NCI-H446 (cell line): ENCODE data around the gene SUN2.

ENCODE experiments used
- DNase-seq, 2 experiments: peaks; one replicate each; lab custom pipeline; 2025; lab: John Stamatoyannopoulos, UW

The SUN2 gene

DNA sequence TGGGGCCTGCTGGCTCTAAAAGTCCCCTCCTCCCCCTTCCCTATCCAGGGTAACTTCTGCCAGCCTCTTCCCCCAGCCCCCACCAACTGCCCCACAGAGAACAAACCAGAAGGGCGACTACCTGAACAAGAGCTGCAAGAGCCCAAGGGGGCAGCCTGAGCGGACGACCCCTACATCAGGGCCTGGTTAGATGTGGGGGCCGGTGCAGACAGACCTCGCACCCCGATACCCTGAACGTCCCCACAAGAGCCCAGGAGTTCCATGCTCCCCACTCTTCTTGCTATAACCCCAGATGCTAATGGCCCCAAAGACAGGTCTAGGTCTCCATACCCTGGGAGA lies 20.7 kb downstream of the SUN2 start:
- DNase-seq = no peak

DNA sequence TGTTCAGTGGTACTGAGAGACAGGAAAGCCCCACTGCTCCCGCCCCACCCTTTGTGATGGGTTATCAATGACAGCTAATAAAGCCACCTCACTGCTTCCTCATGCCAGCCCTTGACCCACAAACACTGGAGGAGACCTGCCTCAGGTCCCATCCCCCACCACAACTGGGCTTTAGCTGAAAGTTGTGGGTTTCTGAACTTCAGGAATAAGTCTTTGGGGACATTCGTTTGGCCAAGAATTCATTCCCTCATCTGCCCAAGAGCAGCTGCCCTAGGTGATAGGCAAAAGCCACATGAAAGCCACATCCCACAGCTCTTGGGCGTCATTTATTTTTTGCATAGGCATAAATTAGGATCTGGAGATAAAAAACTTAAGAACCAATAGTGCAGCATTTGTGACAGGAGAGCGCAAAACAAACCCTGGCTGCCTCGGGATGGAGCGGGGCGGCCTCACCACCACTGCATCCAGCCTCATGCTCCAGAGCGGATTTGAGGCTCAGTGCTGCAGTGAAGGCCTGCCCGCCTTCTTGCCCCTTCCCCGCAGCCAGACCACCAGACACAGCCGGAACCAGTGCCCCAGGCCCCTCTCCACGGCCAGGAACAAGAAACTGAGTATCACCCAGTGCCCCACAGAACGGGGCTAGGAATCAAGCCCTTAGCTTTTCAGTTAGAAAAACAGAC lies 21.2 kb downstream of the SUN2 start:
- DNase-seq = no peak

DNA sequence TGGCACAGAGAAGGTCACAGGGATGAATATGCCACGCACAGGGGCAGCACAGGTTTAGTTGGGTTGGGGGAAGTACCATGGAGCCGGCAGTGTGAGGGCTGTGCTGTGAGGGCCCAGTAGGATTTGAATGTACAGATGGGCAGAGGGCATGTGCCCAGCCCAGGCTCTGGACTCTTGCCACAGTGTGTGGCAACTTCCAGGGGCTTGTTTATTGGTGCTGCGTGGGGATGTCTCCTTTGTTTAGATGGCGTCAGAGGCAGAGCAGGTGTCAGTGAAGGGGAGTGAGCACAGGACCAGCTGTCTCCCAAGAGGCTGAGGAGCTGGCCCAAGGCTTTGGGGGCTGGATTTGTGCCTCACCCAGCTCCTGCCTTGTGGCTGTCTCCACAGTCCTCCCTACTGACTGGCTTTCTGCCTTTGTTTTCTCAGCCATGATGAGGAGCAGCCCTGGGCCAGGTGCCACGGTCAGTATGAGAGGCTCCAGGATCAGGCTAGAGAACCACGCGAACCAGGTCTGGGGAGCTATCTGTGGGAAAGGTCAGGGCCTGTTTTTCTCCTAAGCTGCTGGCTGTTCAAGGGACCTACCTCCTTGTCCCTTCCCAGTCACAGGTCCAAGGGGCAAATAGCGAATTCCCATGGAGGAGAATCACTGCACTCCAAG lies 21.9 kb downstream of the SUN2 start:
- peak; percentile 28 to 85 for DNase-seq

DNA sequence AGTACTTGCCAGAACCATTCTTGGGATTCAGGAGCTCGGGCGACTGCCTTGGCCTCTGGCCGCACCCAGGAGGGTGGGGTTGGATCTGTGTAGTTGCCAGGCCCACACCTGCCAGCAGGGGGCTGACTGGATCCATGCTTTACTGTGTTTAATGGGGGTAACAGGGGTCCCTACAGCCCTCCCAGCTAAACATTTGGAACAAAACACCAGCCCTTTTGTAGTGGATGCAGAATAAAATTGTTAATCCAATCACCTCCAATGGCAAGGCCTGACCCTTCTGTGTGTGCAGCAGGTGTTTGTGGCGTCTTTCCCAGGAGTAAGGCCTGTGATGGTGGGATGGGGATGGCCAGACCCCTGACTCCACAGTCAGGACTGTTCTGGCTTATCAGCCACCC lies 22.5 kb downstream of the SUN2 start:
- peak in 1 of 2 experiments; percentile 39 for DNase-seq

DNA sequence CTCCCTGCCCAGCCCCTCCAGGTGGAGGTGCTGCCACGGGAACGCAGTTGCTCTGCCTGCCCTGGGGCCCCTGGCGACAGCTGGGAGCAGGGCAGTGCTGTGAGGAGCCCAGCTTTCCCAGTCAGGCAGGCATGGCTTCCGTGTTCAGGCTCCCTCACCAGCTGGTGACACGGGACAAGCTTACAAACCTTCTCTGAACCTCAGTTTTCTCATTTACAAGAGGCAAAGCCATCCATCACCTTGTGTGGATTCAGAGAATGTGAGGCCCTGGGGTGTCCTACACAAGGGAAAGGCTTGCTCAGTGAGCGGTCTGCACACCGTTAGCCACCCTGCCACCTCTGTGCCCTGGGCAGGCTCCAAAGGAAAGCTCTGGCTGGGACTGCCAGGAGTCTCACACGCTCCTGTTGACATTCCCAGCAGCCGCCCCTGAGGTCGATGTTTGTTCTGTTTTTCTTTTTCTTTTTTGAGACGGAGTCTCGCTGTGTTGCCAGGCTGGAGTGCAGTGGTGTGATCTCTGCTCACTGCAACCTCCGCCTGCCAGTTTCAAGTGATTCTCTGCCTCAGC lies 23.5 kb downstream of the SUN2 start:
- no peak for DNase-seq

DNA sequence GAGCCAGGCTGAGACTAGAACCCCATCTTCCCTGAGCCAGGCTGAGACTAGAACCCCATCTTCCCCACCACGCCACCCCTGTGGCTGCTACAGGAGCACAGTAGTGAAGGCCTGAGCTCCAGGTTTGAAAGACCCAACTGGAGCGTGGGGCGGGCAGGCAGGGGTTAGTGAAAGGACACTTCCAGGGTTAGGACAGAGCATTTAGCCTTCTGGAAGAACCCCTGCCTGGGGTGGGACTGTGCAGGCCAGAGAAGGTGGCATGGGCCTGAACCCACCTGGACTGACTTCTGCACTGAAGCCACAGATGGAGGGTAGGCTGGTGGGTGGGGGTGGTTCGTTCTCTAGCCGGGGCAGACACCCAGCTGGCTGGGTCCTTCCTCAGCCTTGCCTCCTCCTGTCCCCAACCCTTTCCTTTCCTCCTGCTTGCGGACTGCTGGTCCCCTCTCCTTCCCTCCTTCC lies 24.1 kb downstream of the SUN2 start:
- no peak for DNase-seq

DNA sequence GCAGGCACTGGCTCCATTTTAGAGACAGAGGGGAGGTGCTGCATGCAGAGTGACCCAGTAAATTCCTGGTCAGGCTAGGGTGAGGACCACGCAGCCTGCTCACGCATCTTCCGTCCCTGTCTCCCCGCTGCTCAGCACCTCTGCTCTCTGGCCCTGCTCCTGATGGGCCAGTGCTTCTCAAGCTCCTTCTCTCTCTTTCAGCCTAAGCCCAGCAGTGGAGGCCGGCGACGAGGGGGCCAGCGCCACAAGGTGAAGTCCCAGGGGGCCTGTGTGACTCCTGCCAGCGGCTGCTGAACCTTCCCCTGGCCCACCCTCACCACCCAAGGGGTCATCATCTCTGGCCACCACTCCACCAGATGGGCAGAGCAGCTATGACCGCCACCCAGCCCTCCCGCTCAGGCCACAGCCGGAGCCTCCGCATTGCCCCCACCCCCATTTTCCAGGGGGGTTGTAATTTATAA lies 25.4 kb downstream of the SUN2 start:
- no peak for DNase-seq

DNA sequence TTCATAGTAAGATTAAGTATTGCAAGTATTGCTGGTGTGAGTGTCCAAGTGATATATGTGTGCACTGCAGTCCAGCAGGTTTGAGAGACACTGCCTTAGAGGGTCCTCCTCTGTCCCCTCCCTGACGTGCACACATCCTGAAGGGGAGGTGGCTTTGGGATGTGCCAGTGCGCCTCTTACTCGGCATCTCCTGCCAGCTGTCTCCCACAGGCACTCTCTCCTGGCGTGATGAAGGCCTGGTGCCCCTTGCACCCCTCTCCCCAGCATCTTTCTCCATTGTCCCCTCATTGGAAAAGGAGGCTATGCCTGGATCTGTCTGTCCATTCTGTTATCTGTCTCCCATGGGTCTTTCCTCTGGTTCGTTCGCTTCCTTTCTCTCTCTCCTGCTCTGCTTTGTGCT lies 25.9 kb downstream of the SUN2 start:
- no peak for DNase-seq

DNA sequence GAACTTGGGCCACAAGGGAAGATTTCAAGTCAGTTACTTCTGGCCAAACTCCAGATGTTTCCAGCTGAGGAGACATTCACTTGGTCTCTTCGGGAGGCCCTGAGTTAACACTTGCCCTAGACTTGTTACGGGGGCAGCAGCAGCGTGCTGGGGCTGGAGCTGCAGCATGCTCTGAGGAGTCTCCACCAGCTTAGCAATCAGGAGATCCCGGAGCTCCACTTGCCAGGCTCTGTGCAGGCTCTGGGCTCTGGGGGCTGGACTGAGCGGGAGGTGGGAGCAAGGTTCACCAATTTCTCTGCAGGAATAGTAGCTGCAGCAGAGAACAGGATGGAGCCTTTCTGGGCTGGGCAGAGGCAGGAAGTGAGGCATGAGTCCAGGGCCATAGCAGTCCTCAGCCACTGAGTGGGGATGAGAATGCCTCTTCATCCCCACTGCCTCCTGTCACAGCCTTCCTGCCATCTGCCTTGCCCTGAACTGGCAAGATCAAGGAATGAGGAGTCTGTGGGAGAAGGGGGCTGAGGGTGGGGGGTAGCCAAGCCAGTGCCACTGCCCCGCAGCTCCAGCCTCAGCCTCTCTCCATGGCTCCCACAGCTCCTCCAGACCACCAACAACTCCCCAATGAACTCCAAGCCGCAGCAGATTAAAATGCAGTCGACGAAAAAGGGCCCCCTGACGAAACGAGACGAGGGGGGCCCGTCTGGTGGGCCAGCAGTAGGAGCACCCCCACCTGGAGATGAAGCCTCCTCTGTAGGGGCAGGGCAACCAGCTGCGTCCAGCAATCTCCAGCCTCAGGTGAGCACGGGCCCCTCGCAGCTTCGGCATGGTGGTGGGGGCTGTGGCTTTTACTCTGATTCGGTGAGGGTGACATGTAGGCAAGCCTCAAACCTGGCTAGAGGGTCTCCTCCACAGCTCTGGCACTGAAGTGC lies 26.7 kb downstream of the SUN2 start:
- no peak for DNase-seq

DNA sequence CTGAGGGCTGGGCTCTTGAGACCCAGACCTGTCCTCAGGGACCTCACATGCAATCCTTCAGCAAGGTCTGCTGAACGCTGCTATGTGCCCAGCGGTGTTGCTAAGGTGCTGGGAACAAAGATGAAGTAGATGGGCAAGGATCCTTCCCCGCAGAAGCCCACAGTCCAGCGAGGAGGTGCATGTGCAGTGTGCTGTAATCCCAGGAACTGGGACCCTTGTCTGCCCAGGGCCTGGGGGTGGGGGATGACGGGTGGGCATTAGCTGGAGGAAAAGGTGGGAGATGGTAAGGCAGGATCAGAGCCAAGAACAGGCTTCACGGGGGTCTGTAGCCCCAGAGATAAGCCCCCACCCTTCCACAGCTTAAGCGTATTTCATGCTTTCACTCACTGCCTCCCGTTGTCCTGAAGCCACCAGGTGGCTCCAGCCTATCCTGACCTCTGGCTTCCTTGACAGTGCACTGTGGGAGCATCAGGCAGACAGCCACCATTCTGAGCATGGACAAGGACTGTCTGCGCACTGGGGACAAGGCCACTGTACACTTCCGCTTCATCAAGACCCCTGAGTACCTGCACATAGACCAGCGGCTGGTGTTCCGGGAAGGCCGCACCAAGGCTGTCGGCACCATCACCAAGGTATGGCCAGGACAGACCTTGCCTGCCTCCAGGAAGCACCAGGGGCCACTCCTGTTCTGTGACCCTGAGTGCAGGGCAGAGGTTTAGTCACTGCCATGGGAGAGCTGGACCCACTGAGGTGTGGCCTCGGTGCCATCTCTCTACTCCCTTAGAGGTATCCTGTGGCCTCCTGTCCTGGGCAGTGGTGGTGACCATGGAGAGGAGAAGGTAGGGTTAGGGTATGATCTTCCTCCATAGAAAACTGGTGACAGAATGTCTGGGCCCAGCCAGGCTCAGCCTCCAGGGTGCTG lies 28.0 kb downstream of the SUN2 start:
- DNase-seq = no peak

DNA sequence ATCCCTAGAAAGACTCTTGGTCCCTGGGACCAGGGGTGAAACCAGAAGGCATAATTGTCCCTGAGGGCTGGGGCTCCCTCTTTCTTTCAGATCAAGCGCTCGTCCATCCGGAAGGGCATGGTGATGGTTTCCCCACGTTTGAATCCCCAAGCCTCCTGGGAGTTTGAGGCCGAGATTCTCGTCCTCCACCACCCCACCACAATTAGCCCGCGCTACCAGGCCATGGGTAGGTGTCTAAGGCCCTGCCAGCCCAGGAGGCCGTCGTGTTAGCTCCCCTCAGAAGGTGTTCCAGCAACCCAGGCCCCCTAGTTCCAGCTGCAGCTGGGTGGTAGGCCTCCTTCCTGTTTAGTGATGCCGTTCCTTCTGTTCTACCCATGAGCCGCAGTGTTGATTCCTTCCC lies 28.7 kb downstream of the SUN2 start:
- no peak for DNase-seq

DNA sequence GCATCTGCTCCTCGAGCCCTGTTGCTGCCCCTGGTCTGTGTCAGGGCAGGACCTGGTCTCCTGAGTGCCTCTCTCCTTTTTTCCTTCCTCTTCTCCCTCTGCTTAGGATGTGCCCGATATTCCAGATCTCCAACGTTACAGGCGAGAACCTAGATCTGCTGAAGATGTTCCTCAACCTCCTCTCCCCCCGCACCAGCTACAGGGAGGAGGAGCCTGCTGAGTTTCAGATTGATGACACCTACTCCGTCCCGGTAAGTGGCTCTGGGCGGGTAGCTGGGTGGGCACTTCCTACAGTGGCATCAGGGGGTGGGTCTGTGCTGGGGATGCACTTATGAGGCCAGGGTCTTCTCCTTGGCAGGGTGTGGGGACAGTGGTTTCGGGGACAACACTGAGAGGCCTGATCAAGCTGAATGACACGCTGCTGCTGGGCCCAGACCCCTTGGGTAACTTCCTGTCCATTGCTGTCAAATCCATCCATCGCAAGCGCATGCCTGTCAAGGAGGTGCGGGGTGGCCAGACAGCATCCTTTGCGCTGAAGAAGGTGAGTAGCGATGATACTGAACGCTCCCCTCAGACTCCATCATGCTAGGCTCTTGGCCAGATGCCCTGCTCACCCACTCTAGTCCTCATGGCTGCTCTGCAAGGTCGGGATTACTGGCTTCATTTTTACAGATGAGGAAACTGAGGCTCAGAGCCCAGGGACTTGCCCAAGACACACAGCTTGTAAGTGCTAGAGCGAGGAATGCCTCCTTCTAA lies 29.7 kb downstream of the SUN2 start:
- no peak for DNase-seq

DNA sequence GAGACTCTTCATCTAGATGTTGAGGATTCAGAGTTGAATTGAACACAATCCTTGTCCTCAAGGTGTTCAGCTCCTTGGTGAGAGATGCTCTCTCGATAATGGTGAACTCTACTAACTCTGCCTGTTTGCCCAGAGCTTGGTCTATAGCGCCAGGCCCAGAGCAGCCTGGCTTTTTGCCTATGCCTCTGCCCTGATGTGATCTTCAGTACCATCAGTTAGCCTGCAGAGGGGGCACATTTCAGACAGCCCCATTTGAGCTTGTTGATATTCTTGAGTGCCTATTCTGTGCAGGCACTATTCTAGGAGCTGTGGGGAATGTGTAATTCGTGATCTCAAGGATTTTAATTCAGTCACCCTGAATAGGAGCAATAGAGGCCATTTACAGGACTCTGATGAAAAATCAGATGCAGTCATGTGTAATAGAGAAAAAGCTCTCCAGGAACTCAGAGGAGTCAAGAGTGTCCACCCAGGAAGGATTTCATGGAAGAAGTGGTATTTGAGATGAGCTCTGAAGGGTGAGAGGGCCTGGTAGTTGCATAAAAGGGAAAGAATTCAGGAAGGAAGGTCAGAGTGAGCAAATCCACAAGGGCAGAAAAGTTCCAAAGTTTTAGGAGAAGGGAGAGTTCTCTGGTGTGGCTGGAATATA lies 30.7 kb downstream of the SUN2 start:
- DNase-seq = no peak

DNA sequence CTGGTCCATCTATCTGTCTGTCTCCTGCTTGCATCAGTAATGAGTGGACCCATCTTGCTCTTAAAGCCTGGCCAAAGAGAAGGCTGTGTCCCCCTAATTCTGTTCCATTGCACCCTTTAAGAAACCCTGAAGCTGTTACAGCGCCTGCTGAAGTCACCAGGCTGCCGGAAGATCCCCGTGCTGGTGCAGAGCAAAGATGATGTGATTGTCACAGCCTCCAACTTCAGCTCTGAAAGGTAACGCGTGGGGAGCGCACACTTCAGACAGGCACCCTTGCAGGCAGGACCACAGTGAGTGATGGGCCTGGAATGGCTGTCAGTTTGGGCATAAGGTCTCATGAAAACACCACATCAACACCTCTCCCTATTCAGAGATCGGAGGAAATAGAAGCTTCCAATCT lies 31.6 kb downstream of the SUN2 start:
- DNase-seq = no peak

DNA sequence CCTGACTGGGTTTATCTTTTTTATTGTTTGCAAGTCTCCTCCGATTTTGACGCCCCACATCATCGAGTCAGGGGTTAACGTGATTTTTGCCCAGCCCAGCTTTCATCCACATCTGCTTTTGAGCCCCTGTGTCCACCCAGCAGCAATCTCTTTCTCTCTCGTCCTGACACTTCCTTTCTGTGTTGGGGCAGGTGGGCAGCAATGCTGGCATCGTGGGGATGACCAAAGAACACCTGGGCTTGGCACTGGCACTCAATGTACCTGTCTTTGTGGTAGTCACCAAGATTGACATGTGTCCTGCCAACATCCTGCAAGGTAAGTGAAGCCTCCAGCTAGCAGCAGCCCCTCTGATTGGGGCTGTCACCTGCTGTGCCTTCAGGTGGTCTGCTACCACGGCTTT lies 34.2 kb downstream of the SUN2 start:
- DNase-seq = no peak

DNA sequence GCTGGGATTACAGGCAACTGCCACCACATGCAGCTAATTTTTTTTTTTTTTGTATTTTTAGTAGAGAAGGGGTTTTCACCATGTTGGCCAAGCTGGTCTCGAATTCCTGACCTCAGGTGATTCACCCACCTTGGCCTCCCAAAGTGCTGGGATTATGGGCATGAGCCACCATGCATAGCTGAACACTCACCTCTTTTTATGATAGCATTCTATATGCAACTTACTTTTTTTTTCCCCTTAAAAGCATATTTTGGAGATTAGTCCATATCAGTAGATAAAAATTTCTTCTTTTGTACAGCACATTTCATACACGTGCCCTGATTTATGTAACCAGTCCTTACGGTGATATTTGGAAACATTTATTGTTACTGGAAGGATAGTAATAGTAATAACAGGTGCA lies 35.4 kb downstream of the SUN2 start:
- DNase-seq = no peak

DNA sequence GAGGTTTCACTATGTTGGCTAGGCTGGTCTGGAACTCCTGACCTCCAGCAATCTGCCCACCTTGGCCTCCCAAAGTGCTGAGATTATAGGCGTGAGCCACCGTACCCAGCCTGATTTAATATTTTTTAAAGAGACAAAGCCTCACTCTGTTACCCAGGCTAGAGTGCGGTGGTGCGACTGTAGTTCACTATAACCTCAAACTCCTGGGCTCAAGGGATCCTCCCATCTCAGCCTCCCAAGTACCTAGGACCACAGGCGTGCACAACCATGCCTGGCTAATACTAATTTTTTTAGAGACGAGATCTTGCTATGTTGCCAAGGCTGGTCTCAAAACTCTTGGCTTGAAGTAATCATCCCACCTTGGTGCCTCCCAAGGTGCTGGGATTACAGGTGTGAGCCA lies 36.6 kb downstream of the SUN2 start:
- no peak for DNase-seq

DNA sequence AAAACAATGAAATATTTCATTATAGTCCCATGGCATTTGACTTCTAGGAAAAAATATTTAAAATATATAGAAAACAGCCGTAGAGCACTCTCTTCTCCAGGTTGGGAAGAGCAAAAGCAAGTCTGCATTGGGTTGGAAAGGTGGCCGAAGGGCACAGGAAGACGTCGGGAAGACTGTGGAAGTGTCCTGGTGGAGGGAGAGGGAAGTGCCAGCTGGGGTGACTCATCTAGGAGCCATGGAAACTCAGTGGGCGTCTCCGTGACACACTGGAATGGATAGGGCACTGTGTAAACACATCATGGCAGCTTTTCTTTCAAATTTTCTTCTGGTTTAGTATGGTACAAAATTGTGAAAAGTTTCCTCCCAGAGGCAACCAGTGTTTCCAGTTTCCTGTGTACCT lies 37.4 kb downstream of the SUN2 start:
- DNase-seq = peak; percentile 13 to 64

DNA sequence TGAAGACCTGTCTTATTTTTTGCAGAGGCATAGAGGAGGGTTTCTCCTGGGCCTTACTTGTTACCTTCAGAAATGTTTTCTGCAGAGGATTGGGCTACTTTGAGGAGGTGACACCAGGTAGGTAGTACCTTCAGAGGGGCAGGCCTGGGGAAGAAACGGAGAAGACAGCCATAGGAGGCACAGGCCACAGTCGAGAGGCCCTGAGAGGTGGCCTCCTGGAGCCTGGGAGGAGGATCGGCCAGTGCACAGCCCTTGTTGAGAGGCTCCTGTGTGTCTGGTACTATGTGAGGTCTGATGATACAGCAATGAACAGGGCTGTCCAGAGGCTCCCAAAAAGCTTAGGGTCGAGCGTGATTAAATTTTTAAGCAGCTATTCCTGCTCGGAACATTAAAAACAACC lies 38.6 kb downstream of the SUN2 start:
- DNase-seq = no peak

DNA sequence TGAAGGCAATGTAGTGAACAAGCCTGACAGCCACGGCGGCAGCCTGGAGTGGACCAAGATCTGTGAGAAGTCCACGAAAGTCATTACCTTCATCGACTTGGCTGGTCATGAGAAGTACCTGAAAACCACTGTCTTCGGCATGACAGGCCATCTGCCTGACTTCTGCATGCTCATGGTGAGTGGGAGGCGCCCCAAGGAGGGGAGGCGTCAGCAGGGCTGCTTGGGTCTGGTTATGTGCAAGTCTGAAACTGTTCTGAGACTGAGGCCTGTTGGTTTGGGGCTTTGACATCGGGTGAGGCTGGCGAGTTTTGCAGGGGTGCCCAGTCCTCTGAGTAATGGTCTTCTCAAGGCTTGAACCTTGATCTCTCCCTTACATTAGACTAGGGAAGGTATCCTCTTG lies 39.0 kb downstream of the SUN2 start:
- DNase-seq = no peak
